NB4 (cell line): ENCODE data around the gene IMMP2L.
"Not testable (repeated sequence)": the region's sequence is repeated elsewhere in the genome, so short reads cannot be mapped to it uniquely, and the experiment has no call there.

Experiments used
- CTCF ChIP-seq: IDR thresholded peaks from one replicate; pipeline ENCODE4 v1.5.1; 2012; ENCODE audit warnings: low read depth, low read length
- POLR2A ChIP-seq: IDR thresholded peaks from 2 replicates; pipeline ENCODE4 v1.6.1; 2011; ENCODE audit warnings: mild to moderate bottlenecking; ENCODE audit not compliant: insufficient read length; ENCODE audit errors: extremely low read depth

DNA sequence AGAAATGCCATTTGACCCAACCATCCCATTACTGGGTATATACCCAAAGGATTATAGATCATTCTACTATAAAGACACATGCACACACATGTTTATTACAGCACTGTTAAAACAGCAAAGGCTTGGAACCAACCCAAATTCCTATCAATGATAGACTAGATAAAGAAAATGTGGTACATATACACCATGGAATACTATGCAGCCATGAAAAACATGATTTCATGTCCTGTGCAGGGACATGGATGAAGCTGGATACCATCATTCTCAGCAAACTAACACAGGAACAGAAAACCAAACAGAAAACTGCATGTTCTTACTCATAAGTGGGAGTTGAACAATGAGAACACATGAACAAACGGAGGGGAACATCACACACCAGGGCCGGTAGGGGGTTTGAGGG lies 625.6 kb downstream of the IMMP2L start:
- TF ChIP-seq CTCF, POLR2A: not testable (repeated sequence)
